GM19099 (cell line): ENCODE results near the gene SERTAD3.

Source experiments
- POLR2A ChIP-seq: IDR thresholded peaks from 3 replicates; pipeline ENCODE4 v1.6.1; 2011; ENCODE audit warnings: low read depth; ENCODE audit not compliant: insufficient read length; ENCODE audit errors: extremely low read depth

The SERTAD3 gene

DNA sequence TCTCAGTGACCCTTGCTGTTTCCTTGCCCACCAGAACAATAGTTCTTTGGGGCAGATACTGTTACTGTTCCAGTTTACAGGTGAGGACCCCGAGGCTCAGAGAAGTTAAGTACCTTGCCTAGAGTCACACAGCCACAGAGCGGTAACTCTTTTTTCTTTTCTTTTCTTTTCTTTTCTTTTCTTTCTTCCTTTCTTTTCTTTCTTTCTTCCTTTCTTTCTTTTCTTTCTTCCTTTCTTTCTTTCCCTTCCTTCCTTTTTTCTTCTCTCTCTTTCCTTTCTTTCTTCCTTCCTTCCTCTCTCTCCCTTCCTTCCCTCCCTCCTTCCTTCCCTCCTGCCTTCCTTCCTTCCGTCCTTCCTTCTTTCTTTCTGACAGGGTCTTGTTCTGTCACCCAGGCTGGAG is 26.1 kb downstream of the SERTAD3 start:
- no peak for TF ChIP-seq POLR2A

DNA sequence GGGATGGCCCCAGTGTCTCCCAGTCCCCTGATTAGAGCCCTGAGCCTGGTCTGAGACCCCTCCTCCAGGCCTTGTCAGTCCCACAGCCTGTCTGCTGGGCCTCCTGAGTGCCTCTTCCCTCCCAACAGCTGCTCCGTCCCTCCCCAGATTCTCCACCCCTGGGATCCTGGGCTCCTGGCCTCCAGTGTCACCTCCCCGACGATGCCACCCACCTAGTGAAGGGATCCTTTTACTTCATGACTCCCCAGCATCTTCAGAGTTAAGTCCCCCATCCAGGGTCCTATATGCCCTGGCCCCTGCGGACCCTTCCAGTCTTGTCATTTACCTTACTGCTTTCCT is 26.5 kb downstream of the SERTAD3 start:
- no peak for TF ChIP-seq POLR2A

DNA sequence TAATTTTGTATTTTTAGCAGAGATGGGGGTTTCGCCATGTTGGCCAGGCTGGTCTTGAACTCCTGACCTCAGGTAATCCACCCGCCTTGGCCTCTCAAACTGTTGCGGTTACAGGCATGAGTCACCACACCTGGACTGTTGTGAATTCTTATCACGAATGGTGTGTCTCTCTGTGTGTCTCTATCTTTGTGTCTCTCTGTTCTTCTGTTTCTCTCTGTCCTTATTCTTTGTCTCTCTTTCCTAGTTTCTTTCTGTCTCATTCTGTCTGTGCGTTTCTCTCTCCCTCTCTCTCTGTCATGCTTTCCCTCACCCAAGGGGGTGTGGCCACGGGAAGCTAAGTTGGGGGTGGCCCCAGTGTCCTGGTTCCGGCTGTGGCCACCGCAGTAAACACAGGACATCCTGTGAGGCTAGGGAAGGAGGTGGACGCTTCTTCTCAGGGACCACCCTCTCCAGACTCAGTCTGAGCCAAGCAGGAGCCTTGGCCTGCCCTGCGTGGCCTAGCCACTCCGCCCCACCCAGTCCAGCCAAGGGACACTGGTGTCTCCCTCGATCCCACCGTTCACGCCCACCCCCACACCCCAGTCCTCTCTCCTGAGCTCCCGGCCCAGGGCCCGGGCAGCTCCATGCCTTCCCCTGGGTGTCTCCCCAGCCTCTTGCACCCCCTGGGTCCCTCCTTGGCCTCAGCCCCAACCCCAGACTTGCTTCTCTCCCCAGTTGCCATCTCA is 27.1 kb downstream of the SERTAD3 start:
- TF ChIP-seq POLR2A, result no peak

DNA sequence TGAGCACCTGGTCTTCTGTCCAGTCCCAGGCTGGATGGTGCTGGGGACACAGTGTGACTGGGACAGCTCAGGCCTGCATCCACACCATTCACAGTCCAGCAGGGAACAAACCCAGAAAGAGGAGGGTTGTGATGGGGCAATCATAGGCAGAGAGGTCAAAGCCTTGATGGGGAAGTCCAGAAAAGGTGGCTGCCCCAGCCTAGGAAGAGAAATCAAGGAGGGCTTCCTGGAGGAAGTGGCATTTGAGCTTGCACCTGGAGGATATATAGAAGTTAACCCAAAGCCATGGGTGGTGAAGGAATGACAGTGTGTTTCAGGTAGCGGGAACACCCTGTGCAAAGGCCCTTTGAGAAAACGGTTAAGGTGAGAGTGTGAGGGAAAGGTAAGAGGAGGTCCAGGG is 28.4 kb downstream of the SERTAD3 start:
- TF ChIP-seq POLR2A, result no peak

DNA sequence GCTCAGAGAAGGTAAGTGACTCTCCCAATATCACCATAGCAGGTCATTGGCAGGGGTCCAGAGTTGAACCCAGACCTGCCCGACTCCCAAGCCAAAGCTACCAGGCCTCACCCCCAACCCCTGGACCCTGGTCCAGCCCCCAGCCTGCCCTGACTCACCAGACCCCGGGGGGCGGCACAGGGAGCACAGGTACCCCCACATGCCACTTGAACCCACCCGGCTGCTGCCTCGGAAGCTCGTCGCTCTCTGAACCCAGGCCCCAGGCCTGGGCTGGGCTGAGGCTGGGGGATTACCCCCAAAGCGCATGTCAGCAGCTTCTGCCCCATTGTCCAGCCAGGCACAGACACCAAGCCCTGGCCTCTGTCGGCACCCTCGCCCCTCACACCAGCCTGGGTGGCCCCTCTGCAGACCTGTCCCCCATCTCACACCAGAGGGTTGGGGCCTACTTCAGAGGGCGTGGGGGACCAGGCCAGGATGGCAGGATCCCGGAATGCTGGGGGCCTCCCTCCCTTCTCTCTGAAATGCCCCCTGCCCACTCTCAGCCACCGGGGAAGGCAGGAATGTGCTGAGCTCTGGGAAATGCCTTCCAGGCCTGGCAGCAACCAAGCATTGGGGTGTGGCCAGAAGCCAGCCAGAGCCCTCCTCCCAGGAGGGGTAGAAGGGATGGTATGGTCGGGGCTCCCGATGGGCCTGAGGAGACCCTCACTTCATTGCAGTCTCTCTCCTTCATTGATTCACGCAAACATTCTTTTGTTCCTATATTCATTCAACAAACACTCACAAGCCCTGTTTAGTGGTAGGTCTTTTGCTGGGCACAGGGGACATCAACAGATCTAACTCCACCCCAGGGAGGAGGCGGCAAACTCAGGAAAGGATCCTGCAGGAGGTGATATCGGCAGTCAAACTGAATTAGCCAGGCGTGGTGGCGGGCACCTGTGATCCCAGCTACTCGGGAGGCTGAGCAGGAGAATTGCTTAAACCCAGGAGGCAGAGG is 29.3 kb downstream of the SERTAD3 start:
- no peak for TF ChIP-seq POLR2A

DNA sequence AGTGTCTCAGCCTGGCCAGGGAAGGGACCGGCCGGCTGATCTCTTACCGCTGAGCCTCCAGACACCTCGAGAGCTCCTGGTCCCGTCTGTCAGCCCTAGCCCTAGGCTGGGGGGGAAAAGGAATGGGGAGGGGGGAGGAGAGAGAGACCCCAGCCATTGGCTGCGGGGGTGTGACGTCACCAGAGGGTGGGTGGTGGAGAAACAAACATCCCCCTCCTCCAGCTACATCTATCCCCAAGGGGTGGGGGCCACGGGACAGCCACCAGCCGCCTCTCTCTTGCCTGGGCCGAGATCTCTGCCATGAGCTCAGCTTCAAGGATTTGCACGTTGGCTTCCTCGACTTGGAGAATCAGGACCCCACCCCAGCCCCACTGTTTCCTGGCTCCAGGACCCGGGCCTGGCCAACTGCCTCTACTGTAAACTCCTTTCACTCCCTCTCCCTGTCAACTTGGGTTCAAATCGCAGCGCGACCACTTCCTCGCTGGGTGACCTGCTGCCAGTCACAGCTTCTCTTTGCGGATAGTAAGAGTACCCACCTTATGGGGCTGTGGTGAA is 30.8 kb downstream of the SERTAD3 start, which contains the start of gene PRX:
Gene PRX, minus strand, starts transcription at position 88 of the 555 bp plus-strand sequence. CDS start 5,446 bp downstream, outside the sequence.
- no peak for TF ChIP-seq POLR2A

DNA sequence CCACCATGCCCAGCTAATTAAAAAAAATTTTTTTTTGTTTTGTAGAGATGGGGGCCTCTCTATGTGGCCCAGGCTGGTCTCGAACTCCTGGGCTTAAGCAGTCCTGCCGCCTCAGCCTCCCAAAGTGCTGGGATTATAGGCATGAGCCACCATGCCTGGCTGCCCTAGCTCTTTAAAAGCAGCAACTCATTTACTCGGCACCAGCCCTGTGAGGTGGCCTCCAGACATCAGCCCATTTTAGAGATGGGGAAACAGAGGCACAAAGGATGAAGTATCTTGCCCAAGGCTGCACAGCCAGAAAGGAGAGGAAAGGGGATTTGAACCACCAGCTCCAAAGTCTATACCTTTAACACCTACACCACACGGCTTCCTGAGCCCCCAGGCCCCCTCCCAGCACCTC is 31.3 kb downstream of the SERTAD3 start:
- no peak for TF ChIP-seq POLR2A

DNA sequence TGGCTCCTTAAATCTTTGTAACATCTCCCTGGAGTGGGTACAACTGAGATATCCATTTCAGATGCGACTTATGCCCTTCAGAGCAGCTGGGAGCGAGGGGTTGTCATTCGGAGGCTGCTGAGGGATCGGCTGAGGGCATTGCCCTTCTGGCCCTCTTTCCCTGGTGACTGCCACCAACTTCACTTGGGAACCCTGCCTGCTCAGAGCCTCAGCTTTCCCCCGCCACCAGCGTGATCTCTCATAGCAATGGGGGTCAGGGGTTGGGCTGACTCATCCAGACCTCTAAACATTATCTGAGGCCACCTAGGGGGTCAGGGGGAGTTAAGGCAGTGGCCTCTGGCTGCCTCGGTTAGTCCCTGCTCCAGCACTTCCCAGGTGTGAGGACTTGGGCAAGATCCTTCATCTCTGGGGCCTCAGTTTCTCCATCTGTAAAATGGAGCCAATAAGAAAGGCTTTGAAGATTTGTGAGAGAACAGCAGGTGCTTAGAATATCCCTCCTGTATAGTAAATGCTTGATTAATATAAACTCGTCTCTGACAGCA is 32.1 kb downstream of the SERTAD3 start:
- no peak for TF ChIP-seq POLR2A

DNA sequence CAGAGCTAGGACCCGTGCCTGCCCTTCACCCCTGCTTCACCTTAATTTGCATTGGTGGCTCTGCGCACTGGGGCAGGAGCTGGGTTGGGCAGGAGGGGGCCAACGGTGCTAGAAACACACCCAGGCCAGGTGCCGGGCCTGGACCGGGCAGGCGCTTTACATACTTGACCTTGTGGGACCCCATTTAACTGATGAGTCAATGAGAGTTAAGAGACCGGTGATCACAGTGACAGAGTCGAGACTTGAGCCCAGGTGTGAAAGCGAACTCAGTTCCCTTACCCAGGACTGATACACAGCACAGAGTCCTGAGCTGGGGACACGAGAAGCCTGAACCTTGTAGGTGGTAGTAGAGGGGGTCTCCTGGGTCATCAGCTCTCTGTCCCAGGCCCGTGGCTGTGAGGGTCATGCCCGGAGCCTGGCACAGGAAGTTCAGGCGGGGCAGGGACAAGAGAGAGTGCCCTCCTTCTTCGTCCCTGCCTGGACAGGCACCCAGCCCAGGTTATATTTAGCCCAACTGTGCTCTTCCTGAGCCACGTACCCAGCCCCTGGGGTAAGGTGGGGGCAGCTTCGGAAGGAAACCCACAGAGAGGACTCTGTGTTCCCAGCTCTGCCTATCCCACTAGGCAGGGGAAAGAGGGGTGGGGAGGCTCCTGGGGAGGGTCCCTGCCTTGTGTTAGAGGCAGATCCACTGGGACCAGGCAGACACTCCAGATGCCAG is 32.9 kb downstream of the SERTAD3 start:
- peak; percentile 24 for TF ChIP-seq POLR2A

DNA sequence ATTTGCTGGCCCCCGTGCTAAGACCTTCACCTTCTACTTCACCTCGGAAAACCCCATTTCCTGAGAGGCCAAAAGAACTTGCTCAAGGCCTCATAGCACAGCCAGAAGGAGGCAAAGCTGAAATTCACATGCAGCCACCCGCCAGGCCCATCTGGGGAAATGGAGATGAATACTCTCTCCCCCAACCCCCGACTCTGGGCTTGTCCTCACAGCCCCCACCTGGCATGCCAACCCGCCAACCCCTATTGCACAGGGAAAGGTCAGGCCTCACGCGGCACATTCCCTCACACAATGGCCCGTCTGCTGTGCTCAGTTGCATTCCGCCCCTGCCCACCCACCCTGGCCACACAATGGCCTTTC is 34.1 kb downstream of the SERTAD3 start:
- no peak for TF ChIP-seq POLR2A

DNA sequence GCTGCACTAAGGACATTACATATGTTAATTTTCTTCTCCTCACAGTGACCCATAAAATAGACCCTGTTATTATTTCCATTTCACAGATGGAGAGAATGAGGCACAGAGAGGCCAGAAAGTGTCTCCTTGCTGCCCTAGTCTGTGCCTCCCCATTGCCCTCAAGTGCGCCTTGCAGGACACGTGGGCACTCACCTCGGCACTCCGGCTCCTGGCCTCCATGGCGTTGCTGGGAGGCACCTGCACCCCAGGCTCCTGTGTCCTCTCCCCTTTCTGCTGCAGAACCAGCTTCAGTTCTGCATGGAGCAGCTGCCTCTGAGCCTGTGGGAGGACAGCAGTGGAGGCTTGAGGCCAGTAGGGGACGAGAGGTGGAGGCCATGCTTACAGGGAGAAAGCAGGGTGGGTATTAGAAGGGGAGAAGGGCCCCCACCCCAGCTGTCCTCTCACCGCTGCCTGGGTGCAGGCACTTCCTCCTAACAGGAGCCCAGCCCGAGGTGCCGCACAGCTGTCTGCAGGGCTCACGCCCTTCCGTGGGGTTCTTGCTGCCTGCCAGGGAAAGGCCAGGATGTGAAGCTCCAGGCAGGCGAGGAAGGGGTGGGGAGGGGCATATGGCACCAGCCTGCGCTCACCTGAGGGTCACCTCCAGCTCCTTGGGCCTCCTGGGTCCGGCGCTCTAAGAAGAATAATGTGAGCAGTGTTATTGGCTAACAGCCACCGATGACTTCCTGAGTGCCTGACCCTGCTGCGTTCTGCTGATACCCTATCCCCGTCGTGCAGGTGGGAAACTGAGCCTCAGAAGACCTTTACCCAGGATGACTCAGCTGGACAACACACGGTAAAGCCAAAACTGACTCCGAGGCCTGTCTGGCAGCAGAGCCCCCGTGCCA is 36.2 kb downstream of the SERTAD3 start:
- TF ChIP-seq POLR2A, result no peak

DNA sequence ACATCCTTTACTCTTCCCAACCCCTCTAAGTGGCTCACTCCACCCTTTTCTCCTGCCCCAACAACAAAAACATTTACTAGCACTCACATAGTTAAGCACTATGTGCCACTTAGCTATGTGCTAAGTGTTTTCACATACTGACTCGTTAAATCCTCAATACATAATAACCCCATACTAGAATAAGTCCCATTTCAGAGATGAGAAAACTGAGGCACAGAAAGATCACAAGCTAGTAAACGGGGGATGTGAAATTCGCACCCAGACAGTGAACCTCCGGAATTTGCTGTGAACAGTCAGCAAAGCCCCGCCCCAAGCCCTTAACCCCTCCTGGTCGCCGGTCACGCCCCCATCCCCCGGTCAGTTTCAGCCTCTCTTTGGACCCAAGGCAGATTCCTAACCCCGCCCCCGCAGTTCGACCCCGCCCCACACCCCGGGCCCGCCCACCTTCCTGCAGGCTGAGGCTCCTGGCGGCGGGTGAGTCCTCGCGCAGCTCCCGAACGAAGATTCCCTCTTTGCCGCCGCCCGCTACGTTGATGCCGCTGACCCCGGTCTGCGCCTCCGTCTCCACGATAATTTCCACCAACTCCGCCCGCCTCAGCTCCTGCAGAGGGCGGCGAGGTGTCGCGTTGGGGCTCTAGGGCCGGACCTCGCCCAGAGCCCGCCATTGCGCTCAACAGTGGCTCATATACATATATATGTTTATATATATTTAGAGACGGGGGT is 40.7 kb downstream of the SERTAD3 start:
- TF ChIP-seq POLR2A, result no peak

DNA sequence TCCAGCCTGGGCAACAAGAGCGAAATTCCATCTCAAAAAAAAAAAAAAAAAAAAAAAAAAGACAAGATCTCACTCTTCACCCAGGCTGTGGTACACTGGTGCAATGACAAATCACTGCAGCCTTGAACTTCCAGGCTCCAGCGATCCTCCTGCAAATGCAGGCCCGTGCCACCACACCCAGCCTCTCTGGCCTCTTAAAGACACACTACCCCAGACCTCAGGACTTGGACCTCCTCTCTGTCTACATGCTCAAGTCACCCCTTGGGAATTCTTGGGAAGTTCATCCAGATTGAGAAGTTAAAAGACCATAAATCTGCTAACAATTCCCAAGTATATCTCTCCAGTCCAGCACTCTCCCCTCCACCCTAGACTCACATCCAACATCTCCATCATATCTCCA is 43.6 kb downstream of the SERTAD3 start:
- TF ChIP-seq POLR2A, result no peak
